ENCODE results near the gene NLRX1. TPM values are rescaled to one million over a fixed set of nuclear protein-coding genes. Genes with fewer than 3 reads are reported as not detected.
"Not testable (repeated sequence)": the region's sequence is repeated elsewhere in the genome, so short reads cannot be mapped to it uniquely, and the experiment has no call there.

Gene NLRX1
- total RNA-seq, 1 experiment from 2014 or later: 4.3 TPM

GRCh38 chr11:119184399-119184798, 15.9 kb downstream of the NLRX1 start:
- not testable (repeated sequence) for DNase-seq (ENCODE audit: low read depth)

- no peak for DNase-seq (ENCODE audit: low read depth)
Measured at GRCh38 chr11:119185981-119186634, 17.6 kb downstream of the NLRX1 start.

- peak; percentile 36 for DNase-seq (ENCODE audit: low read depth)
Measured at GRCh38 chr11:119187123-119187892, 18.8 kb downstream of the NLRX1 start.

GRCh38 chr11:119188067-119188466, 19.5 kb downstream of the NLRX1 start:
- no peak for DNase-seq (ENCODE audit: low read depth)

- no peak for DNase-seq (ENCODE audit: low read depth)
Measured at GRCh38 chr11:119188887-119189286, 20.4 kb downstream of the NLRX1 start.

- DNase-seq (ENCODE audit: low read depth): no peak
Measured at GRCh38 chr11:119189393-119189792, 20.9 kb downstream of the NLRX1 start.

- no peak for DNase-seq (ENCODE audit: low read depth)
Measured at GRCh38 chr11:119190531-119190930, 22.0 kb downstream of the NLRX1 start.

GRCh38 chr11:119191265-119191664, 22.7 kb downstream of the NLRX1 start:
- not testable (repeated sequence) for DNase-seq (ENCODE audit: low read depth)

GRCh38 chr11:119192111-119192510, 23.6 kb downstream of the NLRX1 start:
- no peak for DNase-seq (ENCODE audit: low read depth)

- no peak for DNase-seq (ENCODE audit: low read depth)
Measured at GRCh38 chr11:119193001-119193400, 24.5 kb downstream of the NLRX1 start.

GRCh38 chr11:119193626-119194025, 25.1 kb downstream of the NLRX1 start:
- DNase-seq (ENCODE audit: low read depth): no peak

GRCh38 chr11:119194811-119195440, 26.4 kb downstream of the NLRX1 start:
- no peak for DNase-seq (ENCODE audit: low read depth)

- DNase-seq (ENCODE audit: low read depth): peak; percentile 30
Measured at GRCh38 chr11:119195680-119196079, 27.2 kb downstream of the NLRX1 start.

GRCh38 chr11:119196833-119197483, 28.4 kb downstream of the NLRX1 start:
- peak; percentile 67 for DNase-seq (ENCODE audit: low read depth)

GRCh38 chr11:119198925-119199324, 30.4 kb downstream of the NLRX1 start:
- no peak for DNase-seq (ENCODE audit: low read depth)

- DNase-seq (ENCODE audit: low read depth): not testable (repeated sequence)
Measured at GRCh38 chr11:119201236-119201635, 32.7 kb downstream of the NLRX1 start.

- no peak for DNase-seq (ENCODE audit: low read depth)
Measured at GRCh38 chr11:119202554-119202953, 34.0 kb downstream of the NLRX1 start.

- no peak for DNase-seq (ENCODE audit: low read depth)
Measured at GRCh38 chr11:119204066-119204465, 35.5 kb downstream of the NLRX1 start.

GRCh38 chr11:119205080-119205479, 36.6 kb downstream of the NLRX1 start:
- DNase-seq (ENCODE audit: low read depth): no peak

- DNase-seq (ENCODE audit: low read depth): peak; percentile 92
Measured at GRCh38 chr11:119205574-119206510, 37.3 kb downstream of the NLRX1 start, which contains the start of gene CBL. Gene CBL, plus strand, starts transcription at chr11:119206339. Its CDS starts 79 bp downstream, at chr11:119206418.
